ENCODE measurements around the gene ANKRD63.

DNA sequence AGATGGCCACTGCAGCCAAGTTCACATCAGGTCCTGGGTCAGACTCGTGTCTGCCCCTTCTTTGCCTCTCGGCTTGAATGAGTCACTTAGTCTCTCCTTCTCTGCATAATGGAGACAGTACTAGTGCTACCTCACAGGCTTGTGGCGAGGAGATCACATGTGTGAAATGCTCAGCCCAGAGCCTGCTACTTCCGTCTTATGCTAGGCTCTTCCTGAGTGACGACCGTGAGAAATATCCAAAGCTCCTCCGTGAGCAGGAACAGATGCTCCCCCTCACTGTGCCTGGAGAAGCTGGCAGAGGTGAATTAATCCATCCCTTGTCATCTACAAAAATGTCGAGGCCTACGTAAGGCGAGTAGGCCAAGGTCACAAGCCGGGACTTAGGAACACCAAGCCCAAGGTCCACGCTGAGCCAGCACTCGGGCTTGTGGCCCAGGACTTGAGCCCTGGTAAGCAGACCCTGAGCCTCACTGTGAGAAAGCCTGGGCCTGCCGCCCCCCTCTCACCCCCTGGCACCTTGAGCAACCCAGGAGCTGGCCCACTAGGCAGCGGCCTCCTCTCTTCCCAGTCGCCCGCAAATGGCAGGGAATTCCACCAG lies 26.1 kb downstream of the ANKRD63 start:
- TF ChIP-seq, protein P1, sequence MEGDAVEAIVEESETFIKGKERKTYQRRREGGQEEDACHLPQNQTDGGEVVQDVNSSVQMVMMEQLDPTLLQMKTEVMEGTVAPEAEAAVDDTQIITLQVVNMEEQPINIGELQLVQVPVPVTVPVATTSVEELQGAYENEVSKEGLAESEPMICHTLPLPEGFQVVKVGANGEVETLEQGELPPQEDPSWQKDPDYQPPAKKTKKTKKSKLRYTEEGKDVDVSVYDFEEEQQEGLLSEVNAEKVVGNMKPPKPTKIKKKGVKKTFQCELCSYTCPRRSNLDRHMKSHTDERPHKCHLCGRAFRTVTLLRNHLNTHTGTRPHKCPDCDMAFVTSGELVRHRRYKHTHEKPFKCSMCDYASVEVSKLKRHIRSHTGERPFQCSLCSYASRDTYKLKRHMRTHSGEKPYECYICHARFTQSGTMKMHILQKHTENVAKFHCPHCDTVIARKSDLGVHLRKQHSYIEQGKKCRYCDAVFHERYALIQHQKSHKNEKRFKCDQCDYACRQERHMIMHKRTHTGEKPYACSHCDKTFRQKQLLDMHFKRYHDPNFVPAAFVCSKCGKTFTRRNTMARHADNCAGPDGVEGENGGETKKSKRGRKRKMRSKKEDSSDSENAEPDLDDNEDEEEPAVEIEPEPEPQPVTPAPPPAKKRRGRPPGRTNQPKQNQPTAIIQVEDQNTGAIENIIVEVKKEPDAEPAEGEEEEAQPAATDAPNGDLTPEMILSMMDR (IDR thresholded peaks at IDR 0.05; ENCODE audit: low read length): no peak
- no peak for TF ChIP-seq EZH2 (optimal IDR thresholded peaks at IDR 0.05; ENCODE audit: low read depth, low read length)
- no peak for TF ChIP-seq EZH2phosphoT487 (IDR thresholded peaks at IDR 0.05; ENCODE audit: low read length)
